Measurements from ENCODE around the gene HBA2. TPM values are rescaled to one million over a fixed set of nuclear protein-coding genes. Genes with fewer than 3 reads are reported as not detected.
"Not testable (repeated sequence)": the region's sequence is repeated elsewhere in the genome, so short reads cannot be mapped to it uniquely, and the experiment has no call there.

HBA2 gene
- polyA plus RNA-seq, 12 donors: 758 to 11,097 (median 3,094) TPM; not detected in 1

GRCh38 chr16:169014-169413, 3.7 kb upstream of the HBA2 start:
- DNase-seq: no peak

GRCh38 chr16:170088-170507, 2.6 kb upstream of the HBA2 start:
- DNase-seq: not testable (repeated sequence)

GRCh38 chr16:170788-171187, 1.9 kb upstream of the HBA2 start:
- no peak for DNase-seq

GRCh38 chr16:173211-173854, 657 bp downstream of the HBA2 start:
- DNase-seq: not testable (repeated sequence)

GRCh38 chr16:173928-174769, 1.5 kb downstream of the HBA2 start:
- not testable (repeated sequence) for DNase-seq

- no peak for DNase-seq
Measured at GRCh38 chr16:175011-175949, 2.6 kb downstream of the HBA2 start.

GRCh38 chr16:176006-176405, 3.3 kb downstream of the HBA2 start:
- not testable (repeated sequence) for DNase-seq

GRCh38 chr16:176477-177382, 4.1 kb downstream of the HBA2 start, which contains the start of gene HBA1:
TSS of gene HBA1 (plus strand) at chr16:176680. CDS start at chr16:176717, 37 bp downstream.
- not testable (repeated sequence) for DNase-seq

GRCh38 chr16:177394-177822, 4.7 kb downstream of the HBA2 start:
- no peak for DNase-seq

GRCh38 chr16:177981-178667, 5.4 kb downstream of the HBA2 start:
- no peak for DNase-seq

- no peak for DNase-seq
Measured at GRCh38 chr16:178668-179015, 6.0 kb downstream of the HBA2 start.

- no peak for DNase-seq
Measured at GRCh38 chr16:179211-180092, 6.8 kb downstream of the HBA2 start.

GRCh38 chr16:180101-180675, 7.5 kb downstream of the HBA2 start, which contains the start of gene HBQ1:
TSS of gene HBQ1 (plus strand) at chr16:180459. CDS start at chr16:180487, 28 bp downstream.
- no peak for DNase-seq

- DNase-seq: peak; percentile 59
Measured at GRCh38 chr16:180681-181564, 8.2 kb downstream of the HBA2 start.

- DNase-seq: no peak
Measured at GRCh38 chr16:181565-182021, 8.9 kb downstream of the HBA2 start.

GRCh38 chr16:183005-183404, 10.3 kb downstream of the HBA2 start:
- no peak for DNase-seq

- no peak for DNase-seq
Measured at GRCh38 chr16:185213-185612, 12.5 kb downstream of the HBA2 start.

- DNase-seq: no peak
Measured at GRCh38 chr16:185691-186090, 13.0 kb downstream of the HBA2 start.

Measured in muscle of arm (tissue), 12 donors.